ENCODE results near the gene GPRC5C. TPM values are rescaled to one million over a fixed set of nuclear protein-coding genes. Genes with fewer than 3 reads are reported as not detected.

GPRC5C gene, protein sequence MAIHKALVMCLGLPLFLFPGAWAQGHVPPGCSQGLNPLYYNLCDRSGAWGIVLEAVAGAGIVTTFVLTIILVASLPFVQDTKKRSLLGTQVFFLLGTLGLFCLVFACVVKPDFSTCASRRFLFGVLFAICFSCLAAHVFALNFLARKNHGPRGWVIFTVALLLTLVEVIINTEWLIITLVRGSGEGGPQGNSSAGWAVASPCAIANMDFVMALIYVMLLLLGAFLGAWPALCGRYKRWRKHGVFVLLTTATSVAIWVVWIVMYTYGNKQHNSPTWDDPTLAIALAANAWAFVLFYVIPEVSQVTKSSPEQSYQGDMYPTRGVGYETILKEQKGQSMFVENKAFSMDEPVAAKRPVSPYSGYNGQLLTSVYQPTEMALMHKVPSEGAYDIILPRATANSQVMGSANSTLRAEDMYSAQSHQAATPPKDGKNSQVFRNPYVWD
- total RNA-seq, result 37.2 to 44.2 TPM (median 38.7 TPM) in 3 replicates

DNA sequence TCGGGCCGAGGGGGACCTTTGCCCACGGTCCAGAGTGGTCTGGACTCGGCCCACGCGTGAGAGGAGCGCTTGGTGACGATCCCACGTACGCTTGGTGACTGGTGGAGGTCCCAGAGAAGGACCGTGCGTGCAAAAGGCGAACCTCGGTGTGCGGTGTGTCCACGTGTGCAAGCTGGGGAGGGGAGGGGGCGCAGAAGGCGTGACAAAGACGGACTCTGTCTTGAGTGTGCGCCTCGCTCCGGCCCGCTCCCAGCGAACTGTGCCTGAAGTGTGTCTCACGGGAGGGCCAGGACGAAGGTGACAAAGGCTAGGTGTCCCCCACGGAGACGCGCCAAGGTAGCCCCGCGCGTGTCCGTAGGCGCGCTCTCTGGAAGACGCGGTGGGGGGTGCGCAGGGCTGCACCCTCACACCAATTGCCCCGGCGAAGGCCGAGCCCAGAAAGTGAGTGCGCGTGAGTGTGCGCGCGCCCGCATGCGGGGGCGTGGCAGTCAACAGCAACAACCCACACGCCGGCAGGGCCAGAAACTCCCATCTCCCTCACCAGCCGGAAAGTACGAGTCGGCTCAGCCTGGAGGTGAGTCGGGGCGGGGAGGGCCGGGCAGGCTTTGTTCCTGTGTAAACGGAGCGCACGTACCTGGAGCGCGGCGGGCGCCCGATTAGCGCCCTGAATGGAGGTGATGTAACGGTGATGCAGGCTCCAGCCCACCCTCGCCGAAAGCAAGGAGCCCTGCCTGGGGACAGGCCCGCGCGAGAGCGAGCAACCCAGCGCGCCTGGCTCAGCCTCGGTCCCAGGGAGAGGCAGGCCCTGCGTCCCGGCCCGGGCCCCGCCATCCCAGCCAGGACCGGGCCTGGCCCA, at the start of gene GPRC5C:
GPRC5C (plus strand) TSS at position 521 of the 856 bp plus-strand sequence. CDS start 7,689 bp downstream, outside the sequence.
- peak in 1 of 2 experiments; percentile 78 for DNase-seq (ENCODE audit: low spot score in 2 of 2, unreplicated experiment in 2 of 2)
- H3K27ac Mint-ChIP-seq, result peak within 1 kb of the TSS; percentile 92

DNA sequence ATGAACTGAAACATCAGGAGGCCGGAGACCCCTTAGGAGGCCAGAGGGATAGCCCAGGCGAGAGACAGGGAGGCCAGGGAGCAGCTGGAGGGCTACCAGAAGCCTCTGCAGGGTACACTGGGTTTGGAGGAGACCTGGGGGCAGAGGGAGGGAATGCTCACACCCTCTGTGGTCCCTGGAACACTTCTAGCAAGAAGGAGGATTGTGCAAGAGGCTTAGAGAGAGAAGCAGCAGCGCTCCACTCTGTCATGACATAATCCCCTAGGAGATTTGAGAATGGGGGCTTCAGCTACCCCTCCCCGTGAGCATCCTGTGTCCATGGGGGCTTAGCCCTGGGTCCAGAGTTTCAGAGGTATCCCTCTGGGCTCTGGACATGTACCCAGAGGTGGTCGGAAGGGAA, 48.7 kb upstream of the GPRC5C start:
- Mint-ChIP-seq H3K4me3 (no peak overlapping the region), H3K27me3 (ENCODE audit: low read depth) (peaks cover 14% of the 10 kb centered on the region), H3K9me3 (no peaks in the 10 kb centered on the region), H3K36me3 (no peaks in the 10 kb centered on the region), H3K27ac (no peak overlapping the region), H3K4me1 (peaks cover 4% of the 10 kb centered on the region)
- DNase-seq (ENCODE audit: low spot score in 2 of 2, unreplicated experiment in 2 of 2), result no peak
- TF ChIP-seq, protein P1, sequence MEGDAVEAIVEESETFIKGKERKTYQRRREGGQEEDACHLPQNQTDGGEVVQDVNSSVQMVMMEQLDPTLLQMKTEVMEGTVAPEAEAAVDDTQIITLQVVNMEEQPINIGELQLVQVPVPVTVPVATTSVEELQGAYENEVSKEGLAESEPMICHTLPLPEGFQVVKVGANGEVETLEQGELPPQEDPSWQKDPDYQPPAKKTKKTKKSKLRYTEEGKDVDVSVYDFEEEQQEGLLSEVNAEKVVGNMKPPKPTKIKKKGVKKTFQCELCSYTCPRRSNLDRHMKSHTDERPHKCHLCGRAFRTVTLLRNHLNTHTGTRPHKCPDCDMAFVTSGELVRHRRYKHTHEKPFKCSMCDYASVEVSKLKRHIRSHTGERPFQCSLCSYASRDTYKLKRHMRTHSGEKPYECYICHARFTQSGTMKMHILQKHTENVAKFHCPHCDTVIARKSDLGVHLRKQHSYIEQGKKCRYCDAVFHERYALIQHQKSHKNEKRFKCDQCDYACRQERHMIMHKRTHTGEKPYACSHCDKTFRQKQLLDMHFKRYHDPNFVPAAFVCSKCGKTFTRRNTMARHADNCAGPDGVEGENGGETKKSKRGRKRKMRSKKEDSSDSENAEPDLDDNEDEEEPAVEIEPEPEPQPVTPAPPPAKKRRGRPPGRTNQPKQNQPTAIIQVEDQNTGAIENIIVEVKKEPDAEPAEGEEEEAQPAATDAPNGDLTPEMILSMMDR (IDR thresholded peaks at IDR 0.05; ENCODE audit: unreplicated experiment), result no peak

More for the DNA sequence above, at the start of gene GPRC5C:
- H3K4me3 Mint-ChIP-seq, result peak within 1 kb of the TSS; percentile 80
- peaks cover 38% of the 10 kb centered on the region for H3K4me1 Mint-ChIP-seq
- no peaks in the 10 kb centered on the region for H3K9me3 Mint-ChIP-seq
- TF ChIP-seq, protein P1 (IDR thresholded peaks at IDR 0.05; ENCODE audit: unreplicated experiment), result no peak
- H3K27me3 Mint-ChIP-seq (ENCODE audit: low read depth), result peaks cover 4% of the 10 kb centered on the region
- no peaks in the 10 kb centered on the region for H3K36me3 Mint-ChIP-seq

DNA sequence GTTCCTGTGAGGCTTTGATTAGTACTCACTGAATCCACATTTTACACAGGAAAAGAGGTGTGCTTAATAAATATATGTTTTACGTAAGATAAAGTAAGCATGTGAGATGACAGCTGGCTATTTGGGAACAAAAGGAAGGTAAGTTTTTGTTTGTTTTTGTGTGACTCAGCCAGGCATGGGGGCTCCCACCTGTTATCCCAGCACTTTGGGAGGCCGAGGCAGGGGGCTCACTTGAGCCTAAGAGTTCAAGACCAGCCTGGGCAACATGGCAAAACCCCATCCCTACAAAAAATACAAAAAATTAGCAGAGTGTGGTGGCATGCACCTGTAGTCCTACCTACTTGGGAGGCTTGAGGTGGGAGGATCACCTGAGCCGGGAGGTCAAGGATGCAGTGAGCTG, 46.7 kb upstream of the GPRC5C start:
- Mint-ChIP-seq H3K4me1 (peaks cover 9% of the 10 kb centered on the region), H3K9me3 (no peaks in the 10 kb centered on the region), H3K4me3 (no peak overlapping the region), H3K27ac (no peak overlapping the region), H3K27me3 (ENCODE audit: low read depth) (peaks cover 5% of the 10 kb centered on the region), H3K36me3 (no peaks in the 10 kb centered on the region)
- no peak for DNase-seq (ENCODE audit: low spot score in 2 of 2, unreplicated experiment in 2 of 2)
- TF ChIP-seq, protein P1 (IDR thresholded peaks at IDR 0.05; ENCODE audit: unreplicated experiment), result no peak

DNA sequence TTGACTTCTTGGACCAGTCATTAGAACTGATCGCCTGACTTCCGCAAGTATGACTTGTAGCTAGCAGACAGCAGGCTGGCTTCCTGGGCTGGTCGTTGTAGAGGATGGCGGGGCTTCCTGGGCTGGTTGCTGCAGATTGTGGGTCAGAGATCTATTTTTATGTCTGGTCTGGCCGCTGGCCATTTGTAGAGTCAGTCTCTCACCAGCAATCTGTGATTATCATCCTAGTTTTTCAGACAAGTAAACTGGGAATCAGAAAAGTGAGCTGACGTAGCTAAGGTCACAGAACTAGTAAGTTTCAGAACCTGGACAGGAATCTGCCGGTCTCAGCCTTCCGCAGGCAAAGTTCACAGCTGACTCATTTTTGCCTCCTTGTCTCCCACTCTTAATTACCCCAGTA, 45.5 kb upstream of the GPRC5C start:
- Mint-ChIP-seq H3K4me3 (no peak overlapping the region), H3K27ac (no peak overlapping the region), H3K9me3 (no peaks in the 10 kb centered on the region), H3K27me3 (ENCODE audit: low read depth) (peaks cover 5% of the 10 kb centered on the region), H3K4me1 (peaks cover 13% of the 10 kb centered on the region), H3K36me3 (no peaks in the 10 kb centered on the region)
- DNase-seq (ENCODE audit: low spot score in 2 of 2, unreplicated experiment in 2 of 2), result no peak
- TF ChIP-seq, protein P1 (IDR thresholded peaks at IDR 0.05; ENCODE audit: unreplicated experiment), result no peak

DNA sequence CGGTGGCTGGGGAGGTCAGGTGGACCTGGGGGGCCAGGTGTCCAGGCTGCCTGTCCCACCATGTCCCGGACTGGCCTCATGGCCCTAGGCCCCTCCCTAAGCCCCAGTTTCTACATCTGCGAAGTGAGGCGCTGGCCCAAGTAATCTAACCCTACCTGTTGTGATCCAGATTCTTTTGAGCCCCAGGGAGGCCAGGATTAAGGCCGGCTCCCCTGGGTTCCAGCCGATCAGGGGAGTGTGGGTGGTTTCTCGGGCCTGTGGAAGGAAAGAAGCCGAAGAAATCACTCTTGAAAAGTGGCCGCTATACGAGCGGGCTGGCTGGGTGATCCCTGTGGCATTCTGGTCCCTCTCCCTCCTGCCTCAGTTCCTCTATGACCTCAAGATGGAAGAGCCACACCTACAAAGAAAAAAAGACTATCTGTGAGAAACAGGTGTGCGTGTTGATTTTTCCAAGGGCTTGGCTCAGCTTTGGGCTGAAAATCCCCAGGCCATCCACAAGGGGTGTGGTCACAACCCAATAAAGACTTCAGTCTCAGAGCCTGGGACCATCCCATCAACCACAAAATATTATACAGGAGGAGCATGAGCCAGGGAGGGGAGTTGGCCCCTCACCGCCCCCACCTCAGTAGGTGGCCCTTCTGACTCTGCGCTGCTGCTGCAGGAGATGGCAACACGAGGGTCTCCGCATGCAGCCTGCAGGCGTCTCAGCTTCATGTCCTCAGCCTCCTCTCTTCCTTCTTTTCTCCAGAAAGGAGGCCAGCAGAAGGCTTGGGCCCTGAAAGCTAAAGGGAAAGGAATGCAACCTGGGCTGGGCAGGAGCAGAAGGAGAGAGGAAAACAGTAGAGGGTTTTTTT, 44.3 kb upstream of the GPRC5C start:
- DNase-seq (ENCODE audit: low spot score in 2 of 2, unreplicated experiment in 2 of 2), result no peak
- peaks cover 16% of the 10 kb centered on the region for H3K4me1 Mint-ChIP-seq

More for the DNA sequence above, 44.3 kb upstream of the GPRC5C start:
- Mint-ChIP-seq H3K27me3 (ENCODE audit: low read depth) (peaks cover 5% of the 10 kb centered on the region), H3K27ac (no peak overlapping the region), H3K36me3 (no peaks in the 10 kb centered on the region), H3K4me3 (no peak overlapping the region), H3K9me3 (no peaks in the 10 kb centered on the region)
- TF ChIP-seq, protein P1 (IDR thresholded peaks at IDR 0.05; ENCODE audit: unreplicated experiment), result no peak

All from mesothelial cell of epicardium (in vitro differentiated cells).